Rectal smooth muscle tissue (tissue), 1 donor: ENCODE data around the gene TPX2.
"Not testable (repeated sequence)": the region's sequence is repeated elsewhere in the genome, so short reads cannot be mapped to it uniquely, and the experiment has no call there.

Source experiments
- H3K27ac ChIP-seq: one replicate; pipeline ENCODE4 v1.7.0; 2013; ENCODE audit warnings: low read depth, low read length, inconsistent platforms
- H3K27me3 ChIP-seq: one replicate; pipeline ENCODE4 v1.7.0; 2013; ENCODE audit warnings: low read length; ENCODE audit not compliant: control insufficient read depth, insufficient read depth
- H3K36me3 ChIP-seq: one replicate; pipeline ENCODE4 v1.7.0; 2013; ENCODE audit warnings: low read length; ENCODE audit not compliant: control insufficient read depth, insufficient read depth
- H3K4me1 ChIP-seq: one replicate; pipeline ENCODE4 v1.7.0; 2013; ENCODE audit warnings: low read length; ENCODE audit not compliant: control insufficient read depth, insufficient read depth
- H3K4me3 ChIP-seq: one replicate; pipeline ENCODE4 v1.7.0; 2013; ENCODE audit warnings: low read length
- H3K9ac ChIP-seq: one replicate; pipeline ENCODE4 v1.7.0; 2013; ENCODE audit warnings: low read length

TPX2 gene

DNA sequence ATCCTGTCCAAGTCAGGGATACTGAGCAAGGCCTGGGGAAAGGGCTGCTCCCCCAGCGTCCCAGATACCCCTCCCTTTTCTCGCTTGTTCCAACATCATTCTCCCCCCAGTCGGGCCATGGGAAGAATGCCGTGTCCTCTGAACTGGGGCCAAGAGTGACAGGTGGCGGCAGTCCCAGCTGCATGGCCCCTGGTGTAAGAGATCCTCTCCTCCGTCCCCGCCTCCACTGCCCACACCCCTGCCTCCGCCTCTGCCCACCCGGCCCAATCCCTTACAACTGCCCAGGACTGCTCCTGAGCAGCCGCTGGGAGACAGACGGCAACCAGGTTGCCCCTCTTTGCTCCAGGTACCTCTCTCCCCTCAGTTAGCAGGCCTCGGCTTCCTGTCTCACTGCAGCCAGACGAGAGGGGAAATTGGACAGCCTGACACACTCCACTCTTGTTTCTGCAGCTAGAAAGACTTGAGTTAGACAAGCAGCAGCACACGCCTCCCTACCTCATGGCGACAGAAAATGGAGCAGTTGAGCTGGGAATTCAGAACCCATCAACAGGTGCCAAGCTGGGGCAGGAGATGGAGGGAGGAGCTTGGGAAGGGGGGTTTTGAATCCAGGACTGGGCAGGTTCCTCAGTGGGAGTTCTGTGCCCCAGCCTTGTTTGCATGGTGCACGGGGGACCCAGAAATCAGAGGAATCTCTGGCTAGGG lies 80.1 kb downstream of the TPX2 start, which contains the start of gene MYLK2:
Gene MYLK2, plus strand, starts transcription at position 274 of the 702 bp plus-strand sequence. Its CDS starts 225 bp downstream, at position 499.
- Histone ChIP-seq H3K9ac (no peak within 1 kb of the TSS), H3K4me1 (no peaks in the 10 kb centered on the region), H3K27ac (no peak within 1 kb of the TSS), H3K36me3 (no peaks in the 10 kb centered on the region), H3K4me3 (no peak within 1 kb of the TSS), H3K27me3 (no peaks in the 10 kb centered on the region)

GRCh38 chr20:31820228-31820627 lies 81.1 kb downstream of the TPX2 start:
- no peaks in the 10 kb centered on the region for H3K36me3 ChIP-seq
- no peak overlapping the region for H3K4me3 ChIP-seq
- H3K9ac ChIP-seq = no peak overlapping the region
- H3K27ac ChIP-seq = no peak overlapping the region
- H3K4me1 ChIP-seq = no peaks in the 10 kb centered on the region
- H3K27me3 ChIP-seq = no peaks in the 10 kb centered on the region

DNA sequence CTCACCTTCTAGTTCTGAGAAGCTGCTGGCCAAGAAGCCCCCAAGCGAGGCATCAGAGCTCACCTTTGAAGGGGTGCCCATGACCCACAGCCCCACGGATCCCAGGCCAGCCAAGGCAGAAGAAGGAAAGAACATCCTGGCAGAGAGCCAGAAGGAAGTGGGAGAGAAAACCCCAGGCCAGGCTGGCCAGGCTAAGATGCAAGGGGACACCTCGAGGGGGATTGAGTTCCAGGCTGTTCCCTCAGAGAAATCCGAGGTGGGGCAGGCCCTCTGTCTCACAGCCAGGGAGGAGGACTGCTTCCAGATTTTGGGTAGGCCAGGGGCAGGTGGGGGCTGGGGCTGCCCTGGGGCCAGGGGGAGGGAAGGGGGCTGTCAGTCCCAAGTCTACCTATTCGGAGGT lies 82.3 kb downstream of the TPX2 start:
- Histone ChIP-seq H3K36me3 (no peaks in the 10 kb centered on the region), H3K4me1 (no peaks in the 10 kb centered on the region), H3K9ac (no peak overlapping the region), H3K4me3 (no peak overlapping the region), H3K27ac (no peak overlapping the region), H3K27me3 (no peaks in the 10 kb centered on the region)

GRCh38 chr20:31822421-31823330 lies 83.6 kb downstream of the TPX2 start:
- Histone ChIP-seq H3K4me3 (no peak overlapping the region), H3K36me3 (no peaks in the 10 kb centered on the region), H3K27me3 (no peaks in the 10 kb centered on the region), H3K4me1 (no peaks in the 10 kb centered on the region), H3K9ac (no peak overlapping the region), H3K27ac (no peak overlapping the region)

GRCh38 chr20:31823360-31824124 lies 84.5 kb downstream of the TPX2 start:
- Histone ChIP-seq H3K36me3 (no peaks in the 10 kb centered on the region), H3K9ac (no peak overlapping the region), H3K4me1 (no peaks in the 10 kb centered on the region), H3K4me3 (no peak overlapping the region), H3K27ac (no peak overlapping the region), H3K27me3 (no peaks in the 10 kb centered on the region)

DNA sequence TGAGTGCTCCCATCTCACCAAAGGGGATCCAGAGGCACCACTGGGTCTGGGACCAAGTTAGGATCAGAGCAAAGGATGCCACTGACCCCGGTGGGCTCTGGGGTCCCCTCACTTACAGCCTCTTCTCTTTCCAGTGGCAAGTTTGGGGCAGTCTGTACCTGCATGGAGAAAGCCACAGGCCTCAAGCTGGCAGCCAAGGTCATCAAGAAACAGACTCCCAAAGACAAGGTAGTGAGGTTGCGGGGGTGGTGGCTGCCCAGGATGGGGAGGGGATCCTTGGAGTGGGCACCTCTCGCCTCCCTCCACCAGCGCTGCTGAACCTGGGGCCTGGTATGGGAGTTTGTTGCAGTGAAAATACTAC lies 85.0 kb downstream of the TPX2 start:
- no peak overlapping the region for H3K9ac ChIP-seq
- H3K4me3 ChIP-seq = no peak overlapping the region
- H3K27ac ChIP-seq = no peak overlapping the region
- no peaks in the 10 kb centered on the region for H3K4me1 ChIP-seq
- no peaks in the 10 kb centered on the region for H3K27me3 ChIP-seq
- no peaks in the 10 kb centered on the region for H3K36me3 ChIP-seq

DNA sequence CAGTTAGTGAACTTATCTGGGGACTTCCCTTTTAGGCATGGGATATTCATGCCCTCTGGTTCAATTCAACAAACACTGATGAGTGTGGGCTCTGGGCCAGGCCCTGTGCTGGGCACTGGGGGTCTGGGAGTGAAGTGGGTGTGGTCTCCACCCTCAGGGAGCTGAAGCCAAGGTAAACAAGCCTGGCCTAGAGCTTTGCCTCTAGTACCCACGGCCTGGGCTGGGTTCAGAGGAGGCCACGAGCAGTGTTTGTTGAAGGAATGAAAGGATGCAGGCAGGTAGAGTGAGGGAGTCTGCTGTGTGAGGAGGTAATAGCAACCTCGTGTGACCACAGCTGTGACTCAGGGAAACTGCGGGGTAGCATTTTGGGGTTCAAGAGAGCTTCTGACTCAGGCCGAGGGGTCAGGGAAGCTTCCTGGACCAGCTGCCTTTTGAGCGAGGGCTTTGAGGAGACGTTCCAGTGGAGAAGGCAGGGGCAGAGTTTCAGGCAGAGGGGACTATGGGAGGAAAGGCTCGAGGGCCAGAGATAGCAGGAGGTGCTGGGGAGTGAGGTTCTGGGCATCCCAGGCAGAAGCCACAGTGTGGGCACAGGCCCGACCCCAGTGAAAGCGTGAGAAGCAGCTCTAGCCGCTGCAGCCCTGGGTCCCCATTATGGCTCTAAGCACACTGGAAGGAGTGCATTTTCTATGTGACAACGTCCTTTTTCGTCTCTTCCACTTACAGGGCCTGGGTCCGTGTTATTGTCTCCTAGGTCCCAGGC lies 85.6 kb downstream of the TPX2 start:
- no peak overlapping the region for H3K27ac ChIP-seq

GRCh38 chr20:31826074-31826473 lies 87.0 kb downstream of the TPX2 start:
- H3K27me3 ChIP-seq = no peaks in the 10 kb centered on the region
- no peak overlapping the region for H3K9ac ChIP-seq
- no peaks in the 10 kb centered on the region for H3K4me1 ChIP-seq
- no peak overlapping the region for H3K4me3 ChIP-seq
- H3K27ac ChIP-seq = no peak overlapping the region
- no peaks in the 10 kb centered on the region for H3K36me3 ChIP-seq

More for the DNA sequence above, 85.6 kb downstream of the TPX2 start:
- no peaks in the 10 kb centered on the region for H3K4me1 ChIP-seq
- H3K27me3 ChIP-seq = no peaks in the 10 kb centered on the region
- no peak overlapping the region for H3K9ac ChIP-seq
- no peaks in the 10 kb centered on the region for H3K36me3 ChIP-seq
- H3K4me3 ChIP-seq = no peak overlapping the region

DNA sequence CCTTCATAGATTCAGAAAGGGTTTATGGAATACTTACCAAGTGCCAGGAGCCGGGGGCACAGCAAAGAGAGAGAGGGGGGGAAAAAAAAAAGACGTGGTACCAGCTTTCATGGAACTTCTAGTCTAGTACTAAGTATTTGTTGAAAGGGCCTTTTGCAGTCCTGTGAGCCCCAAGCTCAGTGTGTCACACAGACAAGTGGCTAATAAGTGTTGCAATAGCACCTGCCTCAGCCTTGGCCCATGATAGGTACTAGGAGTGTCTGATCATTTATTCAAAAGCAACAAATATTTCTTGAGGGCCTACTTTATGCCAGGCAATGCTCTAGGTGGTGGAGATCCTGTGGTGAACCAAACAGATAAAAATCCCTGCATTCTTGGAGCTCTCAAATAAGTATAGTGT lies 88.0 kb downstream of the TPX2 start:
- H3K4me1 ChIP-seq = no peaks in the 10 kb centered on the region
- H3K9ac ChIP-seq = no peak overlapping the region
- no peak overlapping the region for H3K27ac ChIP-seq

DNA sequence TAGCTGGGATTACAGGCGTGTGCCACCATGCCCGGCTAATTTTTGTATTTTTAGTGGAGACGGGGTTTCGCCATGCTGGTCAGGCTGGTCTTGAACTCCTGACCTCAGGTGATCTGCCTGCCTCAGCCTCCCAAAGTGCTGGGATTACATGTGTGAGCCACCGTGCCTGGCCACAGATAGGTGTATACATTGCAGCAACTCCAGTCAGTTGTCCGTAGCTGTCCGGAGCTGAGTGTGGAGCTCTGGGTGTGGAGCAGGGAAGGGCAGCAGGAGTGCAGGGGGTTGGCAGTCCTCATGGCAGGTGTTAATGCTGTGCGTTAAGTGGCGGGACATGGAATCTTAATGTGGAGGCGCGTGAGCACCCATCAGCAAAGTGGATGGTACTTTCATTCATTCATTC lies 88.9 kb downstream of the TPX2 start:
- H3K36me3 ChIP-seq, H3K27ac ChIP-seq, H3K4me3 ChIP-seq, H3K4me1 ChIP-seq, H3K9ac ChIP-seq, H3K27me3 ChIP-seq: not testable (repeated sequence)

More for the DNA sequence above, 88.0 kb downstream of the TPX2 start:
- Histone ChIP-seq H3K4me3 (no peak overlapping the region), H3K27me3 (no peaks in the 10 kb centered on the region), H3K36me3 (no peaks in the 10 kb centered on the region)

DNA sequence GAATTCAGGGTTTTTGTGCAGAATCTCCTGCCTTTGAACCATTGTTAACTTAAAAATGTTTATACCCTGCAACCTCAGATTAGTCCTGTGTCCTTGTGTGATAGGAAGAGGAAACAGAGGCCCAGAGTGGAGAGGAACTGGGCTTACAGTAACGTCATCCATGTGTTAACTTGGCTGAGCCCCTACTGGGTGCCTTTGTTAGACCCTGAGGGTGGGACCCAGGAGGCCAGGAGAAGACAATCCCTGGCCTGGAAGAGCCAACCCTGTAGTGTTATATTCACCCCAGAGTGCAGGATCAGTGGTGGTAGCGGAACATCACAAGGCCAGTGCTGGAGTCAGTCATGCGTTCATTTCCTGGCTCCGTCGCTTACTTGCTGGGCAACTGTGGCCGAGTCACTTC lies 90.6 kb downstream of the TPX2 start:
- H3K27me3 ChIP-seq = no peaks in the 10 kb centered on the region
- H3K4me1 ChIP-seq = no peaks in the 10 kb centered on the region
- H3K9ac ChIP-seq = no peak overlapping the region
- no peak overlapping the region for H3K27ac ChIP-seq
- H3K4me3 ChIP-seq = no peak overlapping the region
- H3K36me3 ChIP-seq = no peaks in the 10 kb centered on the region
